ENCODE data around the gene FCGR3A. TPM values are rescaled to one million over a fixed set of nuclear protein-coding genes. Genes with fewer than 3 reads are reported as not detected.
"Not testable (repeated sequence)": the region's sequence is repeated elsewhere in the genome, so short reads cannot be mapped to it uniquely, and the experiment has no call there.

The FCGR3A gene
- total RNA-seq, 1 experiment from 2014 or later = not detected

GRCh38 chr1:161543125-161543524 is 6.5 kb downstream of the FCGR3A start:
- H3K27me3 ChIP-seq (ENCODE audit: low read length); H3K4me2 ChIP-seq (ENCODE audit: low read length); H3F3A ChIP-seq (ENCODE audit: low read length, unreplicated experiment); H3K27ac ChIP-seq (ENCODE audit: low read length); BruUV-seq (replicated peaks); H3K9ac ChIP-seq (ENCODE audit: low read length); ATAC-seq; H2AFZ ChIP-seq (ENCODE audit: low read length); H3K9me2 ChIP-seq (replicated peaks; ENCODE audit: low read length); H4K20me1 ChIP-seq (ENCODE audit: low read length); H3K4me1 ChIP-seq (ENCODE audit: insufficient read depth, low read length); H3K4me3 ChIP-seq (ENCODE audit: low read length); DNase-seq; intact Hi-C loops (cut with micrococcal nuclease); POLR2A ChIA-PET (ENCODE audit: unreplicated experiment); CTCF ChIA-PET; H3K79me2 ChIP-seq (ENCODE audit: low read length); H3K9me3 ChIP-seq (ENCODE audit: low read length); H3K36me3 ChIP-seq (ENCODE audit: low read depth, low read length): not testable (repeated sequence)

DNA sequence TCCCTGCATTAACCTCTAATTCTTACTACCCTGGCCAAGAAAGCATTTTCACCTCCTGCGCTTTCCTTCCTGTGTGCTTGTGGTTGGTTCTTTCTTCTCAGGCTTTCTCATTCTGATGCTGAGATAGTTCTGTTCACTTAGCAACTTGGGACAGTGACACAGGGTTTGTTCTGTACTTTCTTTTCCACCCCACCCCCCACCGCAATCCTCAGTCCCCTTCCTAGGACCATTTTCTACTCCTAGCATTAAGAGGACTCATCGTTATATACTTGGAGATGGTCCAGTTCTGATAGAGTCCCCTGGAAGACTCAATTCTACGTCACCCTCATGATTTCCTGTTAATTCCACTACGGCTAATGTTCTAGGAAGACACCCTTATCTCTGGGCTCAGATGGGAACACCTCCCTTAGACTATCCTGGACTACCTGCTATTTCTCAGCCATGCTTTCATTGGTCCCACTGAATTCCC is 7.5 kb downstream of the FCGR3A start:
- H3K9ac ChIP-seq (ENCODE audit: low read length); CTCF ChIA-PET; H3K9me3 ChIP-seq (ENCODE audit: low read length); ATAC-seq; H3K27me3 ChIP-seq (ENCODE audit: low read length); H3K27ac ChIP-seq (ENCODE audit: low read length); DNase-seq; H3K4me1 ChIP-seq (ENCODE audit: insufficient read depth, low read length); H3K9me2 ChIP-seq (replicated peaks; ENCODE audit: low read length); BruUV-seq (replicated peaks); H4K20me1 ChIP-seq (ENCODE audit: low read length); H3F3A ChIP-seq (ENCODE audit: low read length, unreplicated experiment); H3K4me2 ChIP-seq (ENCODE audit: low read length); H3K36me3 ChIP-seq (ENCODE audit: low read depth, low read length); H3K79me2 ChIP-seq (ENCODE audit: low read length); intact Hi-C loops (cut with micrococcal nuclease); H2AFZ ChIP-seq (ENCODE audit: low read length); H3K4me3 ChIP-seq (ENCODE audit: low read length); POLR2A ChIA-PET (ENCODE audit: unreplicated experiment): not testable (repeated sequence)

- CTCF ChIA-PET; BruUV-seq (replicated peaks); H3K9ac ChIP-seq (ENCODE audit: low read length); H3K36me3 ChIP-seq (ENCODE audit: low read depth, low read length); H3K79me2 ChIP-seq (ENCODE audit: low read length); H3K27me3 ChIP-seq (ENCODE audit: low read length); H3K27ac ChIP-seq (ENCODE audit: low read length); H3K9me2 ChIP-seq (replicated peaks; ENCODE audit: low read length); POLR2A ChIA-PET (ENCODE audit: unreplicated experiment); intact Hi-C loops (cut with micrococcal nuclease); H3K4me1 ChIP-seq (ENCODE audit: insufficient read depth, low read length); H3F3A ChIP-seq (ENCODE audit: low read length, unreplicated experiment); H3K9me3 ChIP-seq (ENCODE audit: low read length); H4K20me1 ChIP-seq (ENCODE audit: low read length): not testable (repeated sequence)
- DNase-seq (peak; percentile 46), ATAC-seq (peak; percentile 27)
- H3K4me3 ChIP-seq (ENCODE audit: low read length) = peak overlapping the region; percentile 75
- H3K4me2 ChIP-seq (ENCODE audit: low read length) = peak overlapping the region; percentile 77
- peak overlapping the region; percentile 90 for H2AFZ ChIP-seq (ENCODE audit: low read length)
Measured at GRCh38 chr1:161540570-161540960, 9.1 kb downstream of the FCGR3A start.

DNA sequence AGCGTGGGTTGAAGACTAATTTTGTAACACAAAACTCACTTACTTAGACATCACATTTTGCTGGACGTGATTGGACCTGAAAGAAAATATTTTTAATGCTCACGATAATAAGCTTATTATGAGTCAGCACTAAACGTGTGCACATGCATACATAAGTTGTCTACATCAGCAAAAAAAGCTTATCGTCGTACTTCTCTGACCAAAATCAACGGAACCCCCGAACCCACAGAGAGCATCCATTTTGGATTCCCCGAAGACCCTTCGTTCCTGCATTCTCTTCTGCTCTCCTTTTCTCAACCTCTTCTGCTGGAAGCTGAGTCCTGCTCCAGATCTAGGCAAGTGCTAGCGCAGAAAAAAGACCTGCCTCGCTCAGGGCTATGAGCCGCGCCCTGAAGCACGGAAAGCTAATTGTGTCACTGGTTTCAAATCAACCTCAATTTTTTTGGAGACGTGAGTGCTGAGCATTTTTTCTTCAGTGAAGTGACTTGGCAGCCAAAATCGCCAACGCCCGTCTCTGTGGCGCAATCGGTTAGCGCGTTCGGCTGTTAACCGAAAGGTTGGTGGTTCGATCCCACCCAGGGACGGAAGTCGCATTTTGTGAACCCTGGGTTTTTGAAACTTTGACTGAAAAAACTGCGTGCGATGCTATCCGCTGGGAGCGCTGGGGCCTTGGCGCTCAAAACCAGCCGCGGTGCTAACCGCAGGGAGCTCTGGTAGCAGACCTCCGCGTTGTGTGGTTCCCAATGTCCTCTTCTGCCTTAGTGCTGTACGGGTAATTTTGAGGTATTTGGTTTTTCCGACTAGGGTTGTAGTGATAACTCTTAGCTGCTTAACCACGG is 9.7 kb downstream of the FCGR3A start:
- peak; percentile 99 for DNase-seq
- BruUV-seq (replicated peaks) = TSS peak; percentile 99
- not testable (repeated sequence) for H3K9me3 ChIP-seq (ENCODE audit: low read length); H3K9me2 ChIP-seq (replicated peaks; ENCODE audit: low read length); H3K36me3 ChIP-seq (ENCODE audit: low read depth, low read length); H3K27me3 ChIP-seq (ENCODE audit: low read length); H3K79me2 ChIP-seq (ENCODE audit: low read length); H4K20me1 ChIP-seq (ENCODE audit: low read length); H3F3A ChIP-seq (ENCODE audit: low read length, unreplicated experiment); H3K4me1 ChIP-seq (ENCODE audit: insufficient read depth, low read length)
- peak; percentile 86 for ATAC-seq
- peak overlapping the region; percentile 90 for H2AFZ ChIP-seq (ENCODE audit: low read length)
- POLR2A ChIA-PET (ENCODE audit: unreplicated experiment) = interaction anchor here (0.6 kb wide), 1 partner anchor 24 kb away, joined by 3 read pairs; no protein-coding TSS in a partner anchor
- CTCF ChIA-PET = interaction anchor here (0.7 kb wide), 1 partner anchor 199 kb away, joined by 4 read pairs; no protein-coding TSS in a partner anchor
- peak overlapping the region; percentile 77 for H3K4me2 ChIP-seq (ENCODE audit: low read length)
- H3K4me3 ChIP-seq (ENCODE audit: low read length) = peak overlapping the region; percentile 75
- TF ChIP-seq, protein P1, sequence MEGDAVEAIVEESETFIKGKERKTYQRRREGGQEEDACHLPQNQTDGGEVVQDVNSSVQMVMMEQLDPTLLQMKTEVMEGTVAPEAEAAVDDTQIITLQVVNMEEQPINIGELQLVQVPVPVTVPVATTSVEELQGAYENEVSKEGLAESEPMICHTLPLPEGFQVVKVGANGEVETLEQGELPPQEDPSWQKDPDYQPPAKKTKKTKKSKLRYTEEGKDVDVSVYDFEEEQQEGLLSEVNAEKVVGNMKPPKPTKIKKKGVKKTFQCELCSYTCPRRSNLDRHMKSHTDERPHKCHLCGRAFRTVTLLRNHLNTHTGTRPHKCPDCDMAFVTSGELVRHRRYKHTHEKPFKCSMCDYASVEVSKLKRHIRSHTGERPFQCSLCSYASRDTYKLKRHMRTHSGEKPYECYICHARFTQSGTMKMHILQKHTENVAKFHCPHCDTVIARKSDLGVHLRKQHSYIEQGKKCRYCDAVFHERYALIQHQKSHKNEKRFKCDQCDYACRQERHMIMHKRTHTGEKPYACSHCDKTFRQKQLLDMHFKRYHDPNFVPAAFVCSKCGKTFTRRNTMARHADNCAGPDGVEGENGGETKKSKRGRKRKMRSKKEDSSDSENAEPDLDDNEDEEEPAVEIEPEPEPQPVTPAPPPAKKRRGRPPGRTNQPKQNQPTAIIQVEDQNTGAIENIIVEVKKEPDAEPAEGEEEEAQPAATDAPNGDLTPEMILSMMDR (conservative IDR thresholded peaks at IDR 0.05; ENCODE audit: low read depth, low read length) = 0 out of 2 replicates have a peak, but pooled peaks have one; percentile 13
- peak overlapping the region; percentile 45 for H3K9ac ChIP-seq (ENCODE audit: low read length)
- H3K27ac ChIP-seq (ENCODE audit: low read length) = peak overlapping the region; percentile 51
- intact Hi-C loops (cut with micrococcal nuclease) = loop anchor here (10.0 kb wide), 1 partner anchor 145 kb away; no protein-coding TSS in a partner anchor

GRCh38 chr1:161538925-161539479 is 10.6 kb downstream of the FCGR3A start:
- peak overlapping the region; percentile 75 for H3K4me3 ChIP-seq (ENCODE audit: low read length)
- POLR2A ChIA-PET (ENCODE audit: unreplicated experiment); H4K20me1 ChIP-seq (ENCODE audit: low read length); H3F3A ChIP-seq (ENCODE audit: low read length, unreplicated experiment); H3K9me2 ChIP-seq (replicated peaks; ENCODE audit: low read length); ATAC-seq; H3K27me3 ChIP-seq (ENCODE audit: low read length); H3K36me3 ChIP-seq (ENCODE audit: low read depth, low read length); CTCF ChIA-PET; H3K9me3 ChIP-seq (ENCODE audit: low read length); BruUV-seq (replicated peaks); H3K4me1 ChIP-seq (ENCODE audit: insufficient read depth, low read length); H3K9ac ChIP-seq (ENCODE audit: low read length); H3K79me2 ChIP-seq (ENCODE audit: low read length); H3K27ac ChIP-seq (ENCODE audit: low read length): not testable (repeated sequence)
- H2AFZ ChIP-seq (ENCODE audit: low read length) = peak overlapping the region; percentile 90
- peak overlapping the region; percentile 77 for H3K4me2 ChIP-seq (ENCODE audit: low read length)
- peak; percentile 26 for DNase-seq
- intact Hi-C loops (cut with micrococcal nuclease) = loop anchor here (10.0 kb wide), 1 partner anchor 144 kb away; no protein-coding TSS in a partner anchor
